GM10847 (cell line): Measurements from ENCODE around the gene SENP3.

Experiments used
- POLR2A ChIP-seq: IDR thresholded peaks from 2 replicates; pipeline ENCODE4 v1.6.1; 2011; ENCODE audit not compliant: insufficient read length; ENCODE audit errors: extremely low read depth

Gene SENP3

DNA sequence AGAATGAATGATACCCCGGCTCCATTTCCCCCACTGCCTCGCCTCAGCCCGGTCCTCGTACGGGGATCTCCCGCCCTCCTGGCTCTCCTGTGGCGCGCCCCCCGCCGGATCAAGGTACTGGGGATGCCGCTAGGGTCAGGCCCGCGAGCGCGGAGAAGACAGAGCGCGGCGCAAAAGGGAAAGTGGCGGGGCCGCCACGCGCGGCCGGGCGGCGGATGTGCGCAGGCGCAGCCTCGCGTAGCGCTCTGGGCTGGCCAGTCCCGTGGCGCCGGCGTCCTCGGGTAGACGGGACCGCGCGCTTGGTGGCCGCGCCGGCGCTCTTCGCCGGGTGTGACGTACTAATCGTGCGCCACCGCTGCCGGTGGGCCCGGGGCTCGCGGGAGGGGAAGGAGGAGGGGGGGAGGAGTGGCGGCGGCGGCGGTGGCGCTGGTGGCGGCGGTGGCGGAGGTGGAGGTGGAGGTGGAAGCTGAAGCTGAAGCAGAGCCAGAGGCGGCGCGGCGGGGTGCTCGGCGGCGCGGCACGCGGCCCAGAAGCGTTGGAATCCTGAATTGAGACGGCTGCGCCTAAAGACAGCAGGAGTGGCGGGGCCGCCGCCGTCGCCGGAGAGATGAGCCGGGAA lies at the start of gene SENP3:
Gene SENP3 (plus strand): TSS at position 331 of the 619 bp plus-strand sequence. CDS start 1,158 bp downstream, outside the sequence.
- TF ChIP-seq POLR2A: peak; percentile 69

- no peak for TF ChIP-seq POLR2A
Measured at GRCh38 chr17:7512105-7512504, 49.6 kb upstream of the SENP3 start.

- TF ChIP-seq POLR2A: no peak
Measured at GRCh38 chr17:7512824-7513540, 48.7 kb upstream of the SENP3 start.

DNA sequence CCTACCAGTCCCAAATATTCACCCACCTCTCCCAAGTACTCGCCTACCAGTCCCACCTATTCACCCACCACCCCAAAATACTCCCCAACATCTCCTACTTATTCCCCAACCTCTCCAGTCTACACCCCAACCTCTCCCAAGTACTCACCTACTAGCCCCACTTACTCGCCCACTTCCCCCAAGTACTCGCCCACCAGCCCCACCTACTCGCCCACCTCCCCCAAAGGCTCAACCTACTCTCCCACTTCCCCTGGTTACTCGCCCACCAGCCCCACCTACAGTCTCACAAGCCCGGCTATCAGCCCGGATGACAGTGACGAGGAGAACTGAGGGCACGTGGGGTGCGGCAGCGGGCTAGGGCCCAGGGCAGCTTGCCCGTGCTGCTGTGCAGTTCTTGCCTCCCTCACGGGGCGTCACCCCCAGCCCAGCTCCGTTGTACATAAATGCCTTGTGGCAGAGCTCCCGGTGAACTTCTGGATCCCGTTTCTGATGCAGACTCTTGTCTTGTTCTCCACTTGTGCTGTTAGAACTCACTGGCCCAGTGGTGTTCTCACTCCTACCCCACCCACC lies 47.8 kb upstream of the SENP3 start:
- no peak for TF ChIP-seq POLR2A

DNA sequence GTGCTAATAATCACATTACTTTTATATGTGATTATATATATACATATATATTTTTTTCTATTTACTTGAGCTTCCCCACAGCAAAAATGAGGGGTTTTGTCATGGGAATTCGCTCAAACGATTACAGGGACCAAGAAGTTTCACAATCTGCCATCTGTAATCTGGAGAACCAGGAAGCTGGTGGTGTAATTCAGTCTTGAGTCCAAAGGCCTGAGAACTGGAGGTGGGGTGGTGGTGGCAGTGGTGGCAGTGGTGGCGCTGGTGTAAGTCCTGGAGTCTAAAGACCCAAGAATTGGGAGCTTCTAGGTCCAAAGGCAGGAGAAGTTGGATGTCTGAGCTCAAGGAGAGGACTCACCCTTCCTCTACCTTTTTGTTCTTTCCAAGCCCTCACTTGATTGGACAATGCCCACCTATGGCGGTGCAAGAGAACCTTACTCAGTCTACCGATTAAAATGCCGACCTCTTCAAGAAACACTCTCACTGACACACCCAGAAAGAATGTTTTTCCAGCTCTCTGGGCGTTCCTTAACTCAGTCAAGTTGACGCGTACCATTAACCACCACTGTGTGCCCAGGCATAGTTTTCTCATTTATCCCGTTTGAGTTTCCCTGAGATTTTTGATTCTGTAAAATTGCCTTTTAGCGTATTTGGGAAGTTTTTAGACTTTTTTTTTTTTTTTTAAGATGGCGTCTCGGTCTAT lies 45.7 kb upstream of the SENP3 start:
- no peak for TF ChIP-seq POLR2A

GRCh38 chr17:7523033-7523432 lies 38.7 kb upstream of the SENP3 start:
- TF ChIP-seq POLR2A: no peak

DNA sequence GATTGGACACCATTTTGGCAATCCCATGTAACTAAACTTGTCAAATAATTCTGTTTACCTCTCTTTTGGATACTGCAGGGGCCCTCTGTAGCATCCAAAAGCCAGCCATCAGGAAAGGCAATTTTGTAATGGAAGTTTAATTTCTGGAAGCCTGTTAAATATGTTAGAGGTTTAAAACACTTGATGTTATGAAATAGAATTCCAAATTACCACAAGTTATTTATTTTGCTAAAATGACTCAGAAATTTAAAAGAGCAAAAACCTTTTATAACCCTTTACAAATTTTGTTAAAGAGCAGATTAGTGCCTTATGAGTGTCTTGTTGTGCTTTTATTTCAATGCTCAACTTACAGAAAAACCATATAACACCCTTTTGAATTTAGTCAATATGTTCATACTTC lies 32.9 kb upstream of the SENP3 start:
- no peak for TF ChIP-seq POLR2A

DNA sequence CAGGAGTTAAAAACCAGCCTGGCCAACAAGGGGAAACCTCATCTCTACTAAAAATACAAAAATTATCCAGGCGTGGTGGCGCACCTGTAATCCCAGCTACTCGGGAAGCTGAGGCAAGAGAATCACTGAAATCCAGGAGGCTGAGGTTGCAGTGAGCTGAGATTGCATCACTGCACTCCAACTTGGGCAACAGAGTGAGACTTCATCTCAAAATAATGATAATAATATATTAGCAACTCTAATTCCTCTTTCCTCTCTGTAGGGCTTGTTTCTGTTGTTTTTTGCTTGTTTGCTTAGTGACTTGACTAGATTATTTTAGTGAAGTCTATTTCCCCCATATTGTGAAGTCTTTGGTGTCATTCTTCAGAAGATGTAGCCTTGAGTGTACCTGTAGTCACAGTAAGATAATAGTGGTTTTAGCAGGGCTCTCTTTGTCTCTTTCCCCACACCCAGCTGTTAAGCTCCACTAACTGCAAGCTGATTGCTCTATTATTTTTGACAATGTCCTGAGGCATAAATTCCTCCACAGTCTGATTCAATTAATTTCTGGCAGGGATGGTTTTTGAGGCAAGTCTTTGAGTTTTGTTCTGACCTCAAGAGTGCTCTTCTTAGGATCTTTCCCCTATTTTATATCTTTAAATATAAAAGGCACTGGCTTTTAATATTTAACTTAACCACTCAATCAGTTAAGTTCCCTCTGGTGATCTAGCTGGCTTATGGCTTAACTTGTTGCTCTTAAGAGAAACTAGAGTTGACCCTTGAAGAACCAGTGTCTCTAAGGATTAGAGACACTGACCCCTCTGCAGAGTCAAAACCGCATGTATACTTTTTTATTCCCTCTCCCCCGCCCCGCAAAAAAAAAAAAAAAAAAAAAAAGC lies 31.5 kb upstream of the SENP3 start:
- no peak for TF ChIP-seq POLR2A

- TF ChIP-seq POLR2A: no peak
Measured at GRCh38 chr17:7538050-7538449, 23.7 kb upstream of the SENP3 start.

GRCh38 chr17:7538891-7539545 lies 22.7 kb upstream of the SENP3 start:
- no peak for TF ChIP-seq POLR2A

- TF ChIP-seq POLR2A: no peak
Measured at GRCh38 chr17:7541074-7541621, 20.6 kb upstream of the SENP3 start.

DNA sequence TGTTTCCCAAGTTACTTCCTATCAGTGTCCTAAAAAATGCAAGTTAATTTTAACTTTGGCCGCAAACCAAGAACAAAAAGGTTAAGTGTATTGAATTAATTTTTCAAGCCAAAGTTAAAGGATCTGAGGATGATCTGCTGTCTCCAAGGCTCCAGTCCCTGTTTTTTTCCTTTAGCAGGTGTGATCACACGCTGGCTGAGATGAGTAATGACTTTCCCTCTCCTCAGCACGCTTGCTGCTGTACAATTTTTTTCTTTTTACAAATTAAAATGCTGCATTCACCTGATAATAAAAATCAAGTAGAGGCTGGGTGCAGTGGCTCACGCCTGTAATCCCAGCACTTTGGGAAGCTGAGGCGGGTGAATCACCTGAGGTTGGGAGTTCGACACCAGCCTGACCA lies 16.8 kb upstream of the SENP3 start:
- TF ChIP-seq POLR2A: no peak

DNA sequence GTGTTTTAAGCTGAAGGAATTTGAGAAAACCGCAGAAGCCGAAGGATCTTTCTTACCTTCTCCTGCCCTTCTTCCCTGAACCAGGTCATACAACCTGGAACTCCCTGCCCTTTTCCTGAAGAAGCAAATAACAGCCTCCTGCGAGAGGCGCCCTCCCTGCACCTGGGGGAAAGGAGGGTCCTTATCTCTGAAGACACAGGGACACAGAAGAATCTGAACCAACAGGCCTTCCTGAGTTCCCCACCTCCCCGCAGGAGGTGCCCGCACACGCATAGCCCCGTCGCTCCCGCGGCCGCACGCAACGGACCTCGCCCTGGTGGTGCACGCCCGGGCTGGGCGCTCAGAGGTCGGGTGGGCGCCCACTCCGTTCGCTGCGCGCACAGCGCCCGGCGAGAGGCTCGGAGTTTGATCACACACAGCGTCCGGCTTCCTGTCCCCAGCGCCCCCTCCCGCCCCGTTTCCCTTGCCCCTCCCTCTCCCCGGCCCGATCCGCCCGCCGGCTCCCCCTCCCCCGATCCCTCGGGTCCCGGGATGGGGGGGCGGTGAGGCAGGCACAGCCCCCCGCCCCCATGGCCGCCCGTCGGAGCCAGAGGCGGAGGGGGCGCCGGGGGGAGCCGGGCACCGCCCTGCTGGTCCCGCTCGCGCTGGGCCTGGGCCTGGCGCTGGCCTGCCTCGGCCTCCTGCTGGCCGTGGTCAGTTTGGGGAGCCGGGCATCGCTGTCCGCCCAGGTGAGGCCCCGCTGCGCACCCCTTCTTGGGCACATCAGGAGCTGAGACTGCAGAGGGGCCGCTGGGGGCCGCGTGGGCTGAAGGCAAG lies 12.9 kb upstream of the SENP3 start, which contains the start of gene TNFSF12:
Gene TNFSF12 (plus strand): TSS at position 474 of the 816 bp plus-strand sequence. CDS start 96 bp downstream, at position 570.
- peak; percentile 52 for TF ChIP-seq POLR2A

- TF ChIP-seq POLR2A: no peak
Measured at GRCh38 chr17:7549401-7550055, 12.2 kb upstream of the SENP3 start.
